Dermis microvascular lymphatic vessel endothelial cell (primary cell): ENCODE measurements around the gene TMBIM6. TPM values are rescaled to one million over a fixed set of nuclear protein-coding genes. Genes with fewer than 3 reads are reported as not detected.
"Not testable (repeated sequence)": the region's sequence is repeated elsewhere in the genome, so short reads cannot be mapped to it uniquely, and the experiment has no call there.

Experiments used
- DNase-seq, 2 donors: peaks; one replicate each; pipeline versions ENCODE4 v3.0.0 to v3.0.0-alpha.2; 2010; ENCODE audit warnings: low read depth in 2 of 2
- total RNA-seq: library from RNA; depleted of rRNA; stranded (reverse); fragments of >200 nt; gene quantifications from 2 replicates; pipeline ENCODE4 v1.2.1, GENCODE V29; 2014

TMBIM6 gene
- 272 and 419 TPM in 2 replicates for total RNA-seq

GRCh38 chr12:49740930-49741881 lies at the start of gene TMBIM6:
TMBIM6 (plus strand) TSS chr12:49741557; CDS start chr12:49752494, 10,937 bp downstream.
- peak; percentile 100 for DNase-seq

GRCh38 chr12:49692851-49693250 lies 48.5 kb upstream of the TMBIM6 start:
- DNase-seq: no peak

- no peak for DNase-seq
These were observed 47.4 kb upstream of the TMBIM6 start for GRCh38 chr12:49693931-49694444.

- no peak for DNase-seq
These were observed 44.6 kb upstream of the TMBIM6 start for GRCh38 chr12:49696723-49697122.

GRCh38 chr12:49697808-49698207 lies 43.5 kb upstream of the TMBIM6 start:
- no peak for DNase-seq

- peak in 1 of 2 donors; percentile 83 for DNase-seq
These were observed 42.5 kb upstream of the TMBIM6 start for GRCh38 chr12:49698619-49699545.

- no peak for DNase-seq
These were observed 39.3 kb upstream of the TMBIM6 start for GRCh38 chr12:49702009-49702408.

- DNase-seq: peak in 1 of 2 donors; percentile 13
These were observed 38.6 kb upstream of the TMBIM6 start for GRCh38 chr12:49702676-49703215.

GRCh38 chr12:49703647-49704137 lies 37.7 kb upstream of the TMBIM6 start:
- DNase-seq: peak in 1 of 2 donors; percentile 67

GRCh38 chr12:49705479-49706134 lies 35.8 kb upstream of the TMBIM6 start:
- DNase-seq: peak in 1 of 2 donors; percentile 91

- peak in 1 of 2 donors; percentile 66 for DNase-seq
These were observed 34.8 kb upstream of the TMBIM6 start for GRCh38 chr12:49706351-49707127.

- peak; percentile 86 to 97 for DNase-seq
These were observed 34.1 kb upstream of the TMBIM6 start, which contains the start of gene FMNL3 for GRCh38 chr12:49707128-49707811. FMNL3 (minus strand) TSS chr12:49707405; CDS start chr12:49707180, 225 bp downstream.

GRCh38 chr12:49707812-49708147 lies 33.6 kb upstream of the TMBIM6 start:
- DNase-seq: no peak

GRCh38 chr12:49708851-49709250 lies 32.5 kb upstream of the TMBIM6 start:
- no peak for DNase-seq

GRCh38 chr12:49713952-49714351 lies 27.4 kb upstream of the TMBIM6 start:
- not testable (repeated sequence) for DNase-seq

GRCh38 chr12:49716553-49716952 lies 24.8 kb upstream of the TMBIM6 start:
- DNase-seq: no peak

GRCh38 chr12:49717800-49718199 lies 23.6 kb upstream of the TMBIM6 start:
- DNase-seq: not testable (repeated sequence)

- no peak for DNase-seq
These were observed 21.1 kb upstream of the TMBIM6 start for GRCh38 chr12:49720214-49720613.

GRCh38 chr12:49721355-49721754 lies 20.0 kb upstream of the TMBIM6 start:
- not testable (repeated sequence) for DNase-seq
